SK-N-SH (cell line): ENCODE results near the gene NUP42. TPM values are rescaled to one million over a fixed set of nuclear protein-coding genes. Genes with fewer than 3 reads are reported as not detected.
A peak's percentile ranks its signal among the peaks of the same experiment; 100 is the strongest.
"Not testable (repeated sequence)": the region's sequence is repeated elsewhere in the genome, so short reads cannot be mapped to it uniquely, and the experiment has no call there.

Experiments
- CTCF ChIA-PET: fragments of 300-600, 350-600 bp; formaldehyde crosslinking; extraction: SDS; loops from one replicate; lab custom pipeline; 2021; lab: Yijun Ruan, JAX
- POLR2A ChIA-PET: fragments of 350-600 bp; sonication (Branson Sonifier 250); formaldehyde crosslinking; extraction: SDS; loops from one replicate; lab custom pipeline; 2020; ENCODE audit warnings: antibody characterized with exemption, inconsistent platforms; lab: Yijun Ruan, JAX
- DNase-seq: peaks from one replicate; pipeline ENCODE4 v3.0.0; 2012
- H2AFZ ChIP-seq: fragments of 200-600 bp; sonication (generic); 2 replicates; pipeline ENCODE4 v1.8.1; 2016; ENCODE audit warnings: antibody characterized with exemption, mild to moderate bottlenecking, low read depth
- H3F3A ChIP-seq: fragments of 200-600 bp; sonication (generic); replicated peaks from 2 replicates; pipeline ENCODE3; 2016; ENCODE audit warnings: antibody characterized with exemption, mild to moderate bottlenecking; ENCODE audit not compliant: insufficient read depth
- H3K27ac ChIP-seq, 2 experiments: fragments of 200-500 bp in 1 of 2; fragments of 200-600 bp in 1 of 2; sonication (Bioruptor generic) in 1 of 2; sonication (generic), shearing (Covaris generic) in 1 of 2; 2 replicates each; pipeline versions ENCODE4 v1.5.1 to v1.6.1; 2014 to 2016; ENCODE audit warnings: low read depth in 2 of 2, inconsistent platforms in 1 of 2, low read length in 1 of 2, mild to moderate bottlenecking in 1 of 2, mixed read lengths in 1 of 2
- H3K27me3 ChIP-seq: fragments of 200-600 bp; sonication (generic), shearing (Covaris generic); 2 replicates; pipeline ENCODE4 v1.6.1; 2016; ENCODE audit warnings: mixed run types; ENCODE audit not compliant: insufficient read depth
- H3K36me3 ChIP-seq, 2 experiments: fragments of 200-500 bp in 1 of 2; fragments of 200-600 bp in 1 of 2; sonication (Bioruptor generic) in 1 of 2; sonication (generic) in 1 of 2; replicated peaks in 1 of 2; 2 replicates each; pipeline versions ENCODE3 to v1.5.1; 2014 to 2016; ENCODE audit warnings: low read length in 1 of 2, mild to moderate bottlenecking in 1 of 2; ENCODE audit not compliant: insufficient read depth in 2 of 2, control insufficient read depth in 1 of 2
- H3K4me1 ChIP-seq, 2 experiments: fragments of 200-500 bp in 1 of 2; fragments of 200-600 bp in 1 of 2; sonication (Bioruptor generic) in 1 of 2; sonication (generic), shearing (Covaris generic) in 1 of 2; 2 replicates each; pipeline versions ENCODE4 v1.5.1 to v1.6.1; 2014 to 2016; ENCODE audit warnings: low read depth in 1 of 2, low read length in 1 of 2, mixed run types in 1 of 2; ENCODE audit not compliant: insufficient read depth in 2 of 2, control insufficient read depth in 1 of 2
- H3K4me2 ChIP-seq: fragments of 200-600 bp; sonication (generic), shearing (Covaris generic); 2 replicates; pipeline ENCODE4 v1.6.1; 2017; ENCODE audit warnings: mixed run types
- H3K4me3 ChIP-seq, 2 experiments: fragments of 200-500 bp in 1 of 2; fragments of 200-600 bp in 1 of 2; sonication (Bioruptor generic) in 1 of 2; sonication (generic), shearing (Covaris generic) in 1 of 2; 2 replicates each; pipeline versions ENCODE4 v1.5.1 to v1.8.1; 2014 to 2016; ENCODE audit warnings: low read depth in 2 of 2, inconsistent platforms in 1 of 2, low read length in 1 of 2, mild to moderate bottlenecking in 1 of 2, mixed read lengths in 1 of 2, moderate library complexity in 1 of 2
- H3K79me2 ChIP-seq: fragments of 200-600 bp; sonication (generic); 2 replicates; pipeline ENCODE4 v1.8.1; 2017; ENCODE audit warnings: mild to moderate bottlenecking; ENCODE audit not compliant: insufficient read depth
- H3K9ac ChIP-seq: fragments of 200-600 bp; sonication (generic); 2 replicates; pipeline ENCODE4 v1.6.1; 2017; ENCODE audit warnings: mixed run types
- H3K9me2 ChIP-seq: fragments of 200-600 bp; sonication (generic); 2 replicates; pipeline ENCODE4 v1.6.1; 2017; ENCODE audit warnings: mixed run types
- H3K9me3 ChIP-seq: fragments of 200-600 bp; sonication (generic); 2 replicates; pipeline ENCODE4 v1.6.1; 2017; ENCODE audit warnings: mixed run types, mild to moderate bottlenecking, moderate library complexity
- H4K20me1 ChIP-seq: fragments of 200-600 bp; sonication (generic); 2 replicates; pipeline ENCODE4 v1.6.1; 2017; ENCODE audit warnings: mild to moderate bottlenecking, mixed run types; ENCODE audit not compliant: insufficient read depth
- ELF1 ChIP-seq: IDR thresholded peaks from 2 replicates; pipeline ENCODE4 v1.4.0; 2012
- EP300 ChIP-seq, 2 experiments: IDR thresholded peaks; 2 replicates each; pipeline versions ENCODE4 v1.4.0 to v1.6.1; 2012; ENCODE audit warnings: borderline replicate concordance in 1 of 2, low read depth in 1 of 2, low read length in 1 of 2
- GABPA ChIP-seq: IDR thresholded peaks from 2 replicates; pipeline ENCODE4 v1.4.0; 2012; ENCODE audit warnings: low read depth, mild to moderate bottlenecking
- MEF2A ChIP-seq: IDR thresholded peaks from 2 replicates; pipeline ENCODE4 v1.4.0; 2012; ENCODE audit warnings: low read depth, borderline replicate concordance
- NRF1 ChIP-seq: IDR thresholded peaks from 2 replicates; pipeline ENCODE4 v1.6.1; 2012; ENCODE audit warnings: low read depth, mild to moderate bottlenecking, low read length
- RFX5 ChIP-seq: IDR thresholded peaks from 2 replicates; pipeline ENCODE4 v1.6.1; 2012; ENCODE audit warnings: mild to moderate bottlenecking, improper control_type of control experiment, low read length
- SIN3A ChIP-seq: IDR thresholded peaks from 2 replicates; pipeline ENCODE4 v1.6.1; 2012; ENCODE audit warnings: low read depth, mild to moderate bottlenecking, low read length, moderate library complexity, borderline replicate concordance
- SMC3 ChIP-seq: IDR thresholded peaks from 2 replicates; pipeline ENCODE4 v1.6.1; 2012; ENCODE audit warnings: low read depth, low read length, improper control_type of control experiment
- TAF1 ChIP-seq: IDR thresholded peaks from 2 replicates; pipeline ENCODE4 v1.6.1; 2012; ENCODE audit warnings: low read depth, mild to moderate bottlenecking, low read length, moderate library complexity, borderline replicate concordance
- TCF12 ChIP-seq: IDR thresholded peaks from 2 replicates; pipeline ENCODE4 v1.4.0; 2012
- TEAD4 ChIP-seq: IDR thresholded peaks from 2 replicates; pipeline ENCODE4 v1.4.0; 2012; ENCODE audit warnings: mild to moderate bottlenecking, borderline replicate concordance; ENCODE audit not compliant: insufficient read depth
- USF1 ChIP-seq: IDR thresholded peaks from 2 replicates; pipeline ENCODE4 v1.4.0; 2012; ENCODE audit warnings: low read depth, borderline replicate concordance
- WGBS: methylation state at CpG from one replicate; pipeline ENCODE4 v1.1.6; 2017; ENCODE audit warnings: low lambda C conversion rate; 5-methylcytosine and 5-hydroxymethylcytosine counted together
- polyA plus RNA-seq, 3 experiments: library from polyadenylated mRNA; depleted of rRNA; stranded (reverse); fragments of >200 nt; gene quantifications; 2 replicates each; pipeline ENCODE4 v1.2.3, GENCODE V29; 2012

Gene NUP42
- polyA plus RNA-seq, 1 of the 3 experiments (the other 2 are of a cell fraction): 22.7 TPM

GRCh38 chr7:23196306-23196705 is 14.5 kb downstream of the NUP42 start:
- H3K27ac ChIP-seq: peak overlapping the region in 1 of 2 experiments; percentile 19; a peak in 1 of 4 replicates
- no peaks in the 10 kb centered on the region; the same call in 1 of the 2 replicates for H3K79me2 ChIP-seq
- CTCF ChIA-PET: interaction anchor here (0.9 to 3.2 kb wide), 3 partner anchors 10 to 66 kb away, joined by 3 to 19 read pairs (median 3); no protein-coding TSS in a partner anchor
- H3F3A ChIP-seq: no peaks in the 10 kb centered on the region
- peaks cover 0 to 7% of the 10 kb centered on the region in 2 experiments; a peak in 2 of 4 replicates for H3K4me1 ChIP-seq
- no peaks in the 10 kb centered on the region for H3K9me2 ChIP-seq
- WGBS: 81% methylated on average over 5 of the region's 5 CpGs
- H3K36me3 ChIP-seq: peaks cover 53 to 58% of the 10 kb centered on the region in 2 experiments
- POLR2A ChIA-PET: no interaction called here
- H3K4me2 ChIP-seq: no peak overlapping the region
- H4K20me1 ChIP-seq: no peaks in the 10 kb centered on the region
- no peaks in the 10 kb centered on the region for H3K27me3 ChIP-seq
- H3K9ac ChIP-seq: no peak overlapping the region
- DNase-seq: no peak
- no peak overlapping the region for H3K4me3 ChIP-seq
- TF ChIP-seq GABPA (no peak), SIN3A (no peak), SMC3 (no peak), EP300 (IDR thresholded peaks at IDR 0.05; ENCODE audit: borderline replicate concordance in 1 of 2, low read depth in 1 of 2, low read length in 1 of 2) (no peak), TAF1 (no peak), NRF1 (no peak), TEAD4 (no peak), TCF12 (no peak), RFX5 (no peak), MEF2A (no peak), USF1 (no peak), ELF1 (no peak)
- no peaks in the 10 kb centered on the region for H3K9me3 ChIP-seq
- no peak overlapping the region for H2AFZ ChIP-seq

- H4K20me1 ChIP-seq, DNase-seq, H3K9ac ChIP-seq, POLR2A ChIA-PET, H3F3A ChIP-seq, H3K4me3 ChIP-seq, H3K4me1 ChIP-seq, H3K27me3 ChIP-seq, H3K79me2 ChIP-seq, H3K4me2 ChIP-seq: not testable (repeated sequence)
- CTCF ChIA-PET: interaction anchor here (0.7 to 3.2 kb wide), 5 partner anchors 9 to 75 kb away, joined by 3 to 19 read pairs (median 3); no protein-coding TSS in a partner anchor
- H3K27ac ChIP-seq: peak overlapping the region in 1 of 2 experiments; percentile 65; a peak in 2 of 4 replicates
- 88% methylated on average over 5 of the region's 5 CpGs for WGBS
- peaks cover 50 to 51% of the 10 kb centered on the region in 2 experiments for H3K36me3 ChIP-seq
- peak in 1 of 2 experiments; percentile 17; a peak in 1 of 4 replicates for TF ChIP-seq EP300 (IDR thresholded peaks at IDR 0.05; ENCODE audit: borderline replicate concordance in 1 of 2, low read depth in 1 of 2, low read length in 1 of 2)
- TF ChIP-seq RFX5: 0 out of 2 replicates have a peak, but pooled peaks have one; percentile 38
- TF ChIP-seq, all 33 proteins: peak for 2; not testable (repeated sequence) for 31
- not testable (repeated sequence) for H2AFZ ChIP-seq, H3K9me2 ChIP-seq, H3K9me3 ChIP-seq
These were observed 15.9 kb downstream of the NUP42 start for GRCh38 chr7:23197745-23198144.
